SK-N-SH (cell line): ENCODE results near the gene HECTD3.

Experiments
- GABPA ChIP-seq: IDR thresholded peaks from 2 replicates; pipeline ENCODE4 v1.4.0; 2012; ENCODE audit warnings: low read depth, mild to moderate bottlenecking
- JUND ChIP-seq: IDR thresholded peaks from 2 replicates; pipeline ENCODE4 v1.4.0; 2012
- NRF1 ChIP-seq: IDR thresholded peaks from 2 replicates; pipeline ENCODE4 v1.6.1; 2012; ENCODE audit warnings: low read depth, mild to moderate bottlenecking, low read length
- RCOR1 ChIP-seq: fragments of 150-350 bp; IDR thresholded peaks from 2 replicates; pipeline ENCODE4 v1.6.1; 2017; ENCODE audit warnings: antibody characterized with exemption, low read length
- SIN3A ChIP-seq: IDR thresholded peaks from 2 replicates; pipeline ENCODE4 v1.6.1; 2012; ENCODE audit warnings: low read depth, mild to moderate bottlenecking, low read length, moderate library complexity, borderline replicate concordance
- TF ChIP-seq, protein P1 (sequence below): fragments of 200-600 bp; sonication (generic); IDR thresholded peaks from 2 replicates; pipeline ENCODE4 v1.6.1; 2017; ENCODE audit warnings: antibody characterized with exemption, mild to moderate bottlenecking, moderate library complexity
- TF ChIP-seq, protein P2 (sequence below): IDR thresholded peaks from 2 replicates; pipeline ENCODE4 v1.6.1; 2012; ENCODE audit warnings: mild to moderate bottlenecking, low read depth, low read length, moderate library complexity
- TF ChIP-seq, protein P3 (sequence below): fragments of 150-350 bp; IDR thresholded peaks from 2 replicates; pipeline ENCODE4 v1.6.1; 2017; ENCODE audit warnings: antibody characterized with exemption, low read length, low read depth, borderline replicate concordance

DNA sequence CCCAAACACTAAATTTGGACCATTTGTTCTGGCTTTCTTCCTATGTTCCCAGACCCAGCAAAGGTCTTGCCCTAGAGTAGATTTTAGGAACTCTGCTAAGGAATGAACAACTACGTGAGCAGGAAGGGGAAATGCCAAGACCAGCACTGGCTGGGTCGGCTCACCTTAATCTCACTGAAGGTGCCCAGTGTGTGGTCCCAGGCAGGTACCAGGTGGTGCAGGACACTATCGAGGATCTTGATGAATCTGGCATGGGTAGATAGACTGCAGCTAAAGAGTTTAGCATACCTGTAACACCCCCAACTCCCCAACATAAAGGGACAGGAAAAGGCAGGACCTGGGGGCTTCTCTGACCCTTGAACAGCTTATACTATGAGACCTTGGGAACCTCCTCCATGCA, 3.0 kb downstream of the HECTD3 start:
- no peak for TF ChIP-seq RCOR1
- TF ChIP-seq, protein P1, sequence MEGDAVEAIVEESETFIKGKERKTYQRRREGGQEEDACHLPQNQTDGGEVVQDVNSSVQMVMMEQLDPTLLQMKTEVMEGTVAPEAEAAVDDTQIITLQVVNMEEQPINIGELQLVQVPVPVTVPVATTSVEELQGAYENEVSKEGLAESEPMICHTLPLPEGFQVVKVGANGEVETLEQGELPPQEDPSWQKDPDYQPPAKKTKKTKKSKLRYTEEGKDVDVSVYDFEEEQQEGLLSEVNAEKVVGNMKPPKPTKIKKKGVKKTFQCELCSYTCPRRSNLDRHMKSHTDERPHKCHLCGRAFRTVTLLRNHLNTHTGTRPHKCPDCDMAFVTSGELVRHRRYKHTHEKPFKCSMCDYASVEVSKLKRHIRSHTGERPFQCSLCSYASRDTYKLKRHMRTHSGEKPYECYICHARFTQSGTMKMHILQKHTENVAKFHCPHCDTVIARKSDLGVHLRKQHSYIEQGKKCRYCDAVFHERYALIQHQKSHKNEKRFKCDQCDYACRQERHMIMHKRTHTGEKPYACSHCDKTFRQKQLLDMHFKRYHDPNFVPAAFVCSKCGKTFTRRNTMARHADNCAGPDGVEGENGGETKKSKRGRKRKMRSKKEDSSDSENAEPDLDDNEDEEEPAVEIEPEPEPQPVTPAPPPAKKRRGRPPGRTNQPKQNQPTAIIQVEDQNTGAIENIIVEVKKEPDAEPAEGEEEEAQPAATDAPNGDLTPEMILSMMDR = no peak
- TF ChIP-seq JUND = no peak
- TF ChIP-seq NRF1 = no peak
- TF ChIP-seq, protein P2, sequence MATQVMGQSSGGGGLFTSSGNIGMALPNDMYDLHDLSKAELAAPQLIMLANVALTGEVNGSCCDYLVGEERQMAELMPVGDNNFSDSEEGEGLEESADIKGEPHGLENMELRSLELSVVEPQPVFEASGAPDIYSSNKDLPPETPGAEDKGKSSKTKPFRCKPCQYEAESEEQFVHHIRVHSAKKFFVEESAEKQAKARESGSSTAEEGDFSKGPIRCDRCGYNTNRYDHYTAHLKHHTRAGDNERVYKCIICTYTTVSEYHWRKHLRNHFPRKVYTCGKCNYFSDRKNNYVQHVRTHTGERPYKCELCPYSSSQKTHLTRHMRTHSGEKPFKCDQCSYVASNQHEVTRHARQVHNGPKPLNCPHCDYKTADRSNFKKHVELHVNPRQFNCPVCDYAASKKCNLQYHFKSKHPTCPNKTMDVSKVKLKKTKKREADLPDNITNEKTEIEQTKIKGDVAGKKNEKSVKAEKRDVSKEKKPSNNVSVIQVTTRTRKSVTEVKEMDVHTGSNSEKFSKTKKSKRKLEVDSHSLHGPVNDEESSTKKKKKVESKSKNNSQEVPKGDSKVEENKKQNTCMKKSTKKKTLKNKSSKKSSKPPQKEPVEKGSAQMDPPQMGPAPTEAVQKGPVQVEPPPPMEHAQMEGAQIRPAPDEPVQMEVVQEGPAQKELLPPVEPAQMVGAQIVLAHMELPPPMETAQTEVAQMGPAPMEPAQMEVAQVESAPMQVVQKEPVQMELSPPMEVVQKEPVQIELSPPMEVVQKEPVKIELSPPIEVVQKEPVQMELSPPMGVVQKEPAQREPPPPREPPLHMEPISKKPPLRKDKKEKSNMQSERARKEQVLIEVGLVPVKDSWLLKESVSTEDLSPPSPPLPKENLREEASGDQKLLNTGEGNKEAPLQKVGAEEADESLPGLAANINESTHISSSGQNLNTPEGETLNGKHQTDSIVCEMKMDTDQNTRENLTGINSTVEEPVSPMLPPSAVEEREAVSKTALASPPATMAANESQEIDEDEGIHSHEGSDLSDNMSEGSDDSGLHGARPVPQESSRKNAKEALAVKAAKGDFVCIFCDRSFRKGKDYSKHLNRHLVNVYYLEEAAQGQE = no peak
- no peak for TF ChIP-seq GABPA
- TF ChIP-seq, protein P3, sequence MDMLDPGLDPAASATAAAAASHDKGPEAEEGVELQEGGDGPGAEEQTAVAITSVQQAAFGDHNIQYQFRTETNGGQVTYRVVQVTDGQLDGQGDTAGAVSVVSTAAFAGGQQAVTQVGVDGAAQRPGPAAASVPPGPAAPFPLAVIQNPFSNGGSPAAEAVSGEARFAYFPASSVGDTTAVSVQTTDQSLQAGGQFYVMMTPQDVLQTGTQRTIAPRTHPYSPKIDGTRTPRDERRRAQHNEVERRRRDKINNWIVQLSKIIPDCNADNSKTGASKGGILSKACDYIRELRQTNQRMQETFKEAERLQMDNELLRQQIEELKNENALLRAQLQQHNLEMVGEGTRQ = no peak
- TF ChIP-seq SIN3A = no peak
